ENCODE results near the gene NADSYN1.

The NADSYN1 gene

DNA sequence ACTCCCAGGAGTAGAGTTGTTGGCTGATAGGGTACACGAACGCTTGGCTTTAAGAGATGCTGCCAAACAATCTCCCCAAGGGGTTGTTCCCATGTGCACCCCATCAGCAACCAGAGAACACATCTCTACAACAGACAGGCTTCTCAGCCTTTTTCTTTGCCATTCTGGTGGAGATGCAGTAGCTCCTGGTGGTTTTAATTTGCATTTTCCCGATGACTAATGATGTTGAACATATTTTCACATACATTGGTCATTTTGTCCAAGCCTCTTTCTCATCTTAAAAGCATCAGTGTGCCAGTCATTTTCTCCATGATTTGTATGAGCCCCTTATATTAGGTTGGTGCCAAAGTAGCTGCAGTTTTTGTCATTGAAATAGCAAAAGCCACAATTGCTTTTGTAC lies 26.6 kb upstream of the NADSYN1 start:
- no peak overlapping the region for H3K4me3 ChIP-seq (ENCODE audit: low read depth, low read length)
- TF ChIP-seq, protein P1, sequence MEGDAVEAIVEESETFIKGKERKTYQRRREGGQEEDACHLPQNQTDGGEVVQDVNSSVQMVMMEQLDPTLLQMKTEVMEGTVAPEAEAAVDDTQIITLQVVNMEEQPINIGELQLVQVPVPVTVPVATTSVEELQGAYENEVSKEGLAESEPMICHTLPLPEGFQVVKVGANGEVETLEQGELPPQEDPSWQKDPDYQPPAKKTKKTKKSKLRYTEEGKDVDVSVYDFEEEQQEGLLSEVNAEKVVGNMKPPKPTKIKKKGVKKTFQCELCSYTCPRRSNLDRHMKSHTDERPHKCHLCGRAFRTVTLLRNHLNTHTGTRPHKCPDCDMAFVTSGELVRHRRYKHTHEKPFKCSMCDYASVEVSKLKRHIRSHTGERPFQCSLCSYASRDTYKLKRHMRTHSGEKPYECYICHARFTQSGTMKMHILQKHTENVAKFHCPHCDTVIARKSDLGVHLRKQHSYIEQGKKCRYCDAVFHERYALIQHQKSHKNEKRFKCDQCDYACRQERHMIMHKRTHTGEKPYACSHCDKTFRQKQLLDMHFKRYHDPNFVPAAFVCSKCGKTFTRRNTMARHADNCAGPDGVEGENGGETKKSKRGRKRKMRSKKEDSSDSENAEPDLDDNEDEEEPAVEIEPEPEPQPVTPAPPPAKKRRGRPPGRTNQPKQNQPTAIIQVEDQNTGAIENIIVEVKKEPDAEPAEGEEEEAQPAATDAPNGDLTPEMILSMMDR (IDR thresholded peaks at IDR 0.05; ENCODE audit: low read depth, low read length): no peak

DNA sequence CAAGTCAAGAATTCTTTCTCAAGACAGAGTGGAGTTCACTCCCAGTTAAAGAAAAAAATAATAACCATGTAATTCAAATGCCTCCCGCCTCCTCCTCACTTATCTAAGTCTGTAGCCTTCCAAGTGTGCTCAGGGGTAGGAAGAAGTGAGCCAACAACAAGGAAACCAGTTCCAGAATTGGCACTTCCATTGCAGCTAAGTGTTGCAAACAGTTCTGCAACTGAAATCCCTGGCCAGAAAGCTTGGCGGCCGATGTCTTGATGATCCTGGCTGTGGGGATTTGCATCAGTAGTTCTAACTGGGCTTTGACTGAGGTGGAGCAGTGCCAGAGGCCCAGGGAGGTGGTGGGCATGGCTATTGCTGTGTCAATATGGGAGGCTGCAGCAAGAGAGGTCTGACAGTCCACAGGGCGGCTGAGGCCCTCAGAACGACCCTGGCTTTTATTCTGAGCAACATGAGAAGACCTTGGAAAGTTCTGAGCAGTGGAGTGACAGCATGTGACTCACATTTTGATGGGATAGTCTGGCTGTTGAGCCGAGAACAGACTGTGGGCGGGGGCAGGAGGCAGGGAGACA lies 24.1 kb upstream of the NADSYN1 start:
- TF ChIP-seq, protein P1 (IDR thresholded peaks at IDR 0.05; ENCODE audit: low read depth, low read length): no peak

DNA sequence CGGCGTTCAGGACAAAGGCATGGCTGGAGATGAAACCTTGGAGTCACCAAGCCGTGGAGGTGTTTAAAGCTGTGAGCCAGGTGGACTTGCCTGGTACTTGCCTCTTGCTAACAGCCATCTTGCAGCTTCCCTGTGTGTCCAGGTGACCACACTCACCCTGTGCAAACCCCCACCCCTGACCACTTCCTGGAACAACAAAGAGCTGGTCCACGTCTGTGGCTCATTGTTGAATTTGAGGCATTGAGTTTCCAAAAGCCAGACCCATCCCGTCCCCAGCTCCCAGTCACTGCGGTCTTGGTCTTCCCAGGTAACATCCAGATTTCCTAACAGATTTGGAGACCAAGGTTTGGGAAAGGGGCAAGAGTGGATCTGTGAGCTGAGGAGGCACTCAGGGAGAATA lies 23.3 kb upstream of the NADSYN1 start:
- TF ChIP-seq, protein P1 (IDR thresholded peaks at IDR 0.05; ENCODE audit: low read depth, low read length): no peak
- no peak overlapping the region for H3K4me3 ChIP-seq (ENCODE audit: low read depth, low read length)

More for the DNA sequence above, 24.1 kb upstream of the NADSYN1 start:
- no peak overlapping the region for H3K4me3 ChIP-seq (ENCODE audit: low read depth, low read length)

DNA sequence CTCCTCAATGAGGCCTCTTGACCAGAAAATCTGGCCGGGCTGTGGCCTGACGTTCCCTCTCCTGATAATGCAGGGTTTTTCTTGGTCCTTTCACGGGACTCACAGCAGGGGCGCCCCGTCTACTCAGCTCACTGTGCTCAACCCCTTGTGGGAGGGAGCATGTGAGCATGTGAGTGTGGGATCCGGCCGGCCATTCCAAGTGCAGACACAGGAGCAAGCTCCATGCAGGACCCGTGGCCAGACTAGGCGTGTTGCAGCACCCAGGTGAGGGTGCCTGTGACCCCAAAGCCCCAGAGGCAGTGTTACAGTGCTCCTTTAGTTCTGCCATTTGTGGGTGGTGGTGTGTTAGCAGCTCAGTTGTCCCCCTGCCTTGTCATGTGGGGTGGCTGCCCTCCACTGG lies 22.8 kb upstream of the NADSYN1 start:
- no peak overlapping the region for H3K4me3 ChIP-seq (ENCODE audit: low read depth, low read length)
- TF ChIP-seq, protein P1 (IDR thresholded peaks at IDR 0.05; ENCODE audit: low read depth, low read length): no peak

DNA sequence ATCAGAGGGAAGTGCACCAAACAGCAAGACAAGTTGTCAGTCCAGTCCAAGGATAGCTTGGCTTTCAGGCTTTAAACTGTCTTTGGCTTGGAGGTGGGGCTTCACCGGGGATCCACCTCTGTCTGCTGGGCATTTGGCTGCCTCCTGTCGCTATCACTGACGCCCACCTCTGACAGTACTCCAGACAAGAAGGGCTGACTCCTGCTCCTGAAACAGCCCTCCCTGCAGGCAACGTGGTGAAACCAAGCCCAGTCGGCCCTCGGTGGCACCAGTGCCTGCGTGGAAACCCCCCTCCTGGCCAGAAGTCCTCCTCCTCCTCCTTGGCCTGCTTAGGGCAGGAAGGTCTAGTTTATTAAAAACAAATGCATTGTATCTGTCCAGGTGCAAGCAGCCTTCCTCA lies 21.7 kb upstream of the NADSYN1 start:
- no peak overlapping the region for H3K4me3 ChIP-seq (ENCODE audit: low read depth, low read length)
- TF ChIP-seq, protein P1 (IDR thresholded peaks at IDR 0.05; ENCODE audit: low read depth, low read length): no peak

DNA sequence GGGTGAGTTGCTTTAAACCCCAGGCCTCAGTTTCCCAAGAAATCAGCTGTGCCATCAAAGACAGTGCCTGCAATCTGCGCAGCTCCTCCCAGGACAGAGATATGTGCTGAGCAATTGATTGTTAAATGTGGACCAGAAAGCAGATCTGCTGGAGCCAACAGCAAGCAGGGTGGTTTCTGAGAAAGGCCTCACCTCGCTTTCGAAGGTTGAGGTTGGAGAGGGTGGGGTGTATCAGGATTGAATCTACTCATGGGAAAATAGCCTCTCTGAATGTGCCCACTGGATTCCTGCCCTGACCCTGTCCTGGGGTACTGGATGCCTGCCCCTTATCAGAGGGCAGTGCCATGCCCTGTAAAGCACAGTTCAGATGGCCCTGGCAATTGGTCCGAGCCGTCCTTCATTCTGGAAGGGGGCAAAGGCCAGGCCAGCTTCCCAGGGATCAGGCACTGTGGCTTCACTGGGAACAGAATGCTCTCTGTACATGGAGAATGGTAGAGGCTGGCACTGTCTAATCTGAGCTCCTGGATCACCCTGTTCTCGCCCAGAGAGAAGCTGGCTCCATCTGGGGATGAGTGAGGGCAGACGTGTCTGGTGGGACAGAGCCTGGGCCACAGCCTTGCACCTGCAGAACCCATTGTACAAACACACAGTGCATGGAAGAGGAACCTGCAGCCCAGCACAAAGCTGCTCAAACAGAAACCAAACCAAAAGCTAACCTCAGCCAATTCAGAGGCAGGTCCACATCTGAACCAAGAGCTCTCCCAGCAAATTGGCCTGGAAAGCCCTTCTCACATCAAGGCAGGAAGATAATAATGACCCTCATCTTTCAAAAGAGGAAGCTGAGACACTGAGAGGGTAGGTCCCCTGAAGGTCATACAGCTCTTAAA lies 20.0 kb upstream of the NADSYN1 start:
- TF ChIP-seq, protein P1 (IDR thresholded peaks at IDR 0.05; ENCODE audit: low read depth, low read length): no peak
- H3K4me3 ChIP-seq (ENCODE audit: low read depth, low read length): no peak overlapping the region

All from WI38 (cell line).